Effector memory CD8-positive, alpha-beta T cell (primary cell): ENCODE data around the gene TTC28.

Experiments used
- ATAC-seq: fragments of 150-1000 bp; cut with Tn5 transposase; replicated peaks from 2 replicates; pipeline ENCODE4 v1.10.0; 2021; ENCODE audit warnings: mild to moderate bottlenecking, moderate library complexity
- DNase-seq, 3 experiments: peaks; one replicate each; pipeline ENCODE4 v3.0.0; 2021
- H3K27ac Mint-ChIP-seq, 2 donors: one replicate each; pipeline ENCODE4 v1.8.0; 2022; ENCODE audit warnings: mild to moderate bottlenecking in 2 of 2, mixed read lengths in 2 of 2, moderate library complexity in 2 of 2
- H3K27me3 Mint-ChIP-seq, 2 donors: one replicate each; pipeline ENCODE4 v1.8.0; 2022; ENCODE audit warnings: mixed read lengths in 2 of 2
- H3K36me3 Mint-ChIP-seq: one replicate; pipeline ENCODE4 v1.8.0; 2022; ENCODE audit warnings: mild to moderate bottlenecking, moderate library complexity, mixed read lengths; ENCODE audit not compliant: insufficient read depth
- H3K4me1 Mint-ChIP-seq, 2 donors: one replicate each; pipeline ENCODE4 v1.8.0; 2022; ENCODE audit warnings: low read depth in 2 of 2, mixed read lengths in 2 of 2
- H3K4me3 Mint-ChIP-seq, 2 donors: one replicate each; pipeline ENCODE4 v1.8.0; 2022; ENCODE audit warnings: mild to moderate bottlenecking in 2 of 2, mixed read lengths in 2 of 2, moderate library complexity in 2 of 2
- H3K9me3 Mint-ChIP-seq, 2 donors: one replicate each; pipeline ENCODE4 v1.8.0; 2022; ENCODE audit warnings: mixed read lengths in 2 of 2

Gene TTC28

DNA sequence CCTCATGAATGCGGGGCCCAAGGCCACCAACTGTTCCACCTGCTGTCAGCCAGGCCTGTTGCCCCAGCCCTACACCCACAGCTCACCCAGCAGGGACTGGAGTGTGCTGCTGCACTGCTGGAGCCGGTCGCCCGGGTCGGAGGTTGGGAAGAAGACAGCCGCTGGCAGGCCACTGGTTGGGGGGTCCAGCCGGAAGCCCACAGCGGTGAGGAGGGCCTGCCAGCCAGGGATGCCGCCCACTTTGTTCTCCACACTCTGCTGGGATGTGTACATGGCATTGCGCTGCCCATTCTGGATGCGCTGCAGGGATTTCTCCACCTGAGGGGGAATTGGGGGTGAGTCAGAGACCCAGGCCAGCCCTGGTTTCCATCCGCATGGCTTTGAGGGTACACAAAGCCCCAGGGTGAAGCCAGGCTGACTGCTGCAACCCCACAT lies 686.4 kb downstream of the TTC28 start:
- DNase-seq (no peak), ATAC-seq (no peak)
- H3K4me3 Mint-ChIP-seq, result no peak overlapping the region
- no peaks in the 10 kb centered on the region for H3K4me1 Mint-ChIP-seq
- no peaks in the 10 kb centered on the region for H3K9me3 Mint-ChIP-seq
- H3K36me3 Mint-ChIP-seq, result no peaks in the 10 kb centered on the region
- no peak overlapping the region for H3K27ac Mint-ChIP-seq
- H3K27me3 Mint-ChIP-seq, result no peaks in the 10 kb centered on the region

DNA sequence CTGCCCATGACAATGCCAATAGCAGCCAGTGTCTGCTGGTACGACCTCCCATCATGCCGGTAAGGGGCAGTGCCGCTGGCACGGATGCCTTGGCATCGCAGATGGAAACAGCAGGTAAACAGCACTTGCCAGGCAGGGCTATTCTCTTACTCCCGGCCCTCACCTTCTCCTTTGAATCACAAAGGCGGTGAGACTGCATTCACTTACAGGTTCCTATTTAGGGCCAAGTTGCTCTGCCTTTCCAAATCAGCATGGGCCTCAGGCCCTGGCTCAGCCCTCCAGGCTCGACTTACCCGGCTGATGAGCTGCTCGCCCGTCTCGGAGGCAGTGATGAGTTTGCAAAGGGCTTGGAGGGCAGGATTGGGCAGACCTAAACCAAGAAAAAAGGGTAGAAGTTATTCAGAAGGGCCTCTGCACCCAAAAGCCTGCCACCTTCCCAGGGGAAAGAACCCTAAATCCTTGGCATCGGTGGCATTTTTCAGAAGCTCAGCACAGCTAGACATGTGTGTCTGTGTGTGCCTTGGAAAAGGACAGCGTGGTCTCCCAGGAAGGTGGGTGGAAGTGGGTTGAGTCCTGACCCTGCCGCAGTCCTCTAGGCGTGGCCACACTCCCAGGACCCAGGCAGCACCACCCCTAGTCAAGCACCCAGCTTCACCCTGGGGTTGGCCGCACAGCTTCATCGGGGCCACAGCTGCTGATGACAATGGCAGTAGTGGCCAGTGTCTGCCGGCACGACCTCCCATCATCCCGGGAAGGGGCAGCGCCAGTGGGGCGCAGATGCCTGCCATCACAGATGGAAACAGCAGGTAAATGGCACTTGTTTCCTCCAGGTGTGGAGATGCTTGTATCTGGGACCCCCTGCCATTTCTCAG lies 687.1 kb downstream of the TTC28 start:
- no peaks in the 10 kb centered on the region for H3K36me3 Mint-ChIP-seq
- no peak overlapping the region for H3K4me3 Mint-ChIP-seq
- no peaks in the 10 kb centered on the region for H3K27me3 Mint-ChIP-seq
- peaks cover 0 to 1% of the 10 kb centered on the region in 2 donors for H3K4me1 Mint-ChIP-seq
- DNase-seq (no peak), ATAC-seq (no peak)
- H3K27ac Mint-ChIP-seq, result no peak overlapping the region
- H3K9me3 Mint-ChIP-seq, result no peaks in the 10 kb centered on the region

DNA sequence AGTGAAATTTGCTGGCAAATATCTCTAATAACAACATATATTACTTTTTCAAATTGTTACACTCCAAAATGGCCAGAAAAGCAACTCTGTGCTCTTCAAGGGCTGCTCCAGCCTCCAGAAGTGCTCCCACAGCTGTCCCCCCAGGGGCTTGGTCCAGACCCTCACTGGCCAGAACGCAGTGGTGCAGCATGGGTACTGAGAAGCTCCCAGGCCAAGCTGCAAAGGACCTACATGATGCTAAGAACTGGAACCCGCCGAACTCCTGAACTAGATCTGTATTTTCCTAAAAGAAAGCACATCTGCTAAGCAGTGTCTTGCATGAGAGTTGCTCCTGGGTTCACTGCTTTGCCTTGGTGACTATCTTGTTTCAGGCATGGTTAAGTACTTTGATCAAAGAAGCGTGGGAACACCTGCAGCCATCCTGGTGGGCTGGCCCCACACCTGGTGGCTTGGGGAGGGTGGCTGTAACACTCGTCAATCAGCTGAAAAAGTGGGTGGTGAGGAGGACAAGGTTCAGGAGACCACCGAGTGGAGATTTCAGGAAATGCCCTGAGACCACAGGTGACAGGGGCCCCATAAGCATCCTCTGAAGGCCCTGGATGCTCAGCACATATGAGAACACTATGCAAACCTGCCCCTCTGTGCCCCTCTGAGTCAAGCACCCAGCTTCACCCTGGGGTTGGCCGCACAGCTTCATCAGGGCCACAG lies 687.9 kb downstream of the TTC28 start:
- H3K27me3 Mint-ChIP-seq, result no peaks in the 10 kb centered on the region
- H3K36me3 Mint-ChIP-seq, result no peaks in the 10 kb centered on the region
- peaks cover 0 to 2% of the 10 kb centered on the region in 2 donors for H3K4me1 Mint-ChIP-seq
- no peak for DNase-seq
- H3K9me3 Mint-ChIP-seq, result no peaks in the 10 kb centered on the region
- ATAC-seq, result no peak
- no peak overlapping the region for H3K4me3 Mint-ChIP-seq
- H3K27ac Mint-ChIP-seq, result no peak overlapping the region

DNA sequence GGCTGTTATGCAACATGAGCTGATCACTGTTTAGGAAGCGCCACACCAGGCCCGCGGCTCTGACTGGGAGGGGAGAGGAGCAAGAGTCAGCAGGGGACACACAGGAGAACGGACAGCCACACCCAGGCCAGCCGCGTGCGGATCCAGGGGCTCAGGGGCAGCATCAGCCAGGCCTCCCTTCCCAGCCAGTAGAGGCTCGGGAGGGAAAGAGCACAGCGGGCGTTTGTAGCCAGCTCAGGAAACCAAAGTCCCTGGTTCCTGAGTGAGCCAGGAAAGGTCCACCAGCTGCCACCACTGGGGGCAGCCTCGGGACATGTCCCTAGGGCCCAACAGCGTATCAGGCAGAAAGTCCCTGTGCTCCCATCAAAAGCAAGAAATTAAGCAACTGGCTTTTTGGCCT lies 688.8 kb downstream of the TTC28 start:
- H3K27ac Mint-ChIP-seq, result no peak overlapping the region
- peaks cover 0 to 2% of the 10 kb centered on the region in 2 donors for H3K4me1 Mint-ChIP-seq
- H3K4me3 Mint-ChIP-seq, result no peak overlapping the region
- no peaks in the 10 kb centered on the region for H3K27me3 Mint-ChIP-seq
- ATAC-seq, result no peak
- no peak for DNase-seq
- no peaks in the 10 kb centered on the region for H3K36me3 Mint-ChIP-seq
- no peaks in the 10 kb centered on the region for H3K9me3 Mint-ChIP-seq

DNA sequence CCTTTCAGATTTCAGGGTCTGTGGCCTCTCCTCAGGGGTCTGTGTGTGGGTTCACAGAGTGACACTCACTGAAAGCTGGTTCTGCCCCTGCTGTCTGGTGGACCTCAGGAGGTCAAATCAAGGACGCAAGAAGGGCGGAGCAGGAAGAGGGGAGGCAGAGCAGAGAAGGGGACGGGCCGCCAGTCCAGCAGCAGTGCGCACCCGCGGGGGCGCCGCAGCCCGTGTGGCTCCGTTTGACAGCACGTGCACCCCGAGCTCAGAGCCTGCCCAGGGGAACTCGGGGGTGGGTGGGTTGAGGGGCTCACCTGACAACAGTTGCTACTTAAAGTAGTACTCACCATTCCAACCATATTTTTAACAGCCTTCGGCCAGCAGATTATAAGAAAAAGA lies 689.2 kb downstream of the TTC28 start:
- H3K36me3 Mint-ChIP-seq, result no peaks in the 10 kb centered on the region
- H3K9me3 Mint-ChIP-seq, result no peaks in the 10 kb centered on the region
- DNase-seq (no peak), ATAC-seq (no peak)
- H3K4me1 Mint-ChIP-seq, result peaks cover 0 to 2% of the 10 kb centered on the region in 2 donors
- no peaks in the 10 kb centered on the region for H3K27me3 Mint-ChIP-seq
- no peak overlapping the region for H3K27ac Mint-ChIP-seq
- no peak overlapping the region for H3K4me3 Mint-ChIP-seq

DNA sequence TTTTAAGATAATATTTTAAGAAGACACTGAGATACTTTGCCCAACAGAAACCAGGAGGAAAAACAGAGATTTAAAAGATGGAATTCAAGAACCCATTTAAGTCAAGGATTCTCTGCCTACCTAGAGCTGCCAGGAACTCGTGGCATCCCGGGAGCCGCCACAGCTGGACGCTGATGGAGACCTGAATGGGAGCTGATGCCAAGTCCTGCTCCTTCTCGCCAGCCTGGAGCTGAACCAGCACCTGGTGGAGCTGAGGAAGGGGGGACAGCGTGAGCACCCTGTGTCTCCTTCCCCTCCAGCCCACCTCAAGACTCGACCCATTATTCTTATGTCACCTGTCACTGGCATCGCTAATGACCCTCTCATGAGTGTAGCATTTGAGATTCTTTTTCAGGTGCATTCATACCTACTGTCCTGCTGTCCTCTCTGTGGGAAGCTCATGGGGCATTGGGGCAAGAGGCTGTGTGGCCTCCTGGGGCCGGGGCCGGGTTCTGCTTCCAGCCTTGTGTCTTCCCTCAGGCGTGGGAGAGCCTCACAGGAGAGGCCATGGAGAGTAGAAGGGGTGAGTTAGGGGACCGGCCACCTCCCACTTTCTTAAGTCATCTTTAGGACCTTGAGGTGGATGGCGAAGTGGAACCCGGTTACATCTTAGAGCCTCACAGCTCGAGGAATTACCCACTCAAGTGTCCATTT lies 689.7 kb downstream of the TTC28 start:
- no peak overlapping the region for H3K4me3 Mint-ChIP-seq
- no peaks in the 10 kb centered on the region for H3K9me3 Mint-ChIP-seq

DNA sequence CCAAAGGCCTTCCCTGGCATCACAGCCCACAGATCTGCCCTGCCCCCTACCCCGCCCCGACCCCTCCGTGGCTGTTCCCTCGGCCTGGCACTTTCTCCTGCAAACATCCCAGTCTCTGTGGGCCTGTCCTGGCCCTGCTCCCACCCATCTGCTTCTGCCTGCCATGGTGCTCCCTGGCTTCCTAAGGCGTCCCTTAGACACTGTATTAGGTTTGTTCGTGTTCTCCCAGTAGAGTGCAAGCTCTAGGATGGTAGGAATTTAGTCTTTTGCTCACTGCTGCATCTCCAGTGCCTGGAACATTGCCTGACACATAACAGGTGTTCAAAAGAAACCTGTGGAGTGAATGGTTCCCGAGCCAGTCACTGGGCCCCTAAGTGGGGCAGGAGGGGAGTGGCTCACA lies 690.9 kb downstream of the TTC28 start:
- no peaks in the 10 kb centered on the region for H3K36me3 Mint-ChIP-seq
- H3K9me3 Mint-ChIP-seq, result no peaks in the 10 kb centered on the region
- no peak for ATAC-seq
- peaks cover 0 to 2% of the 10 kb centered on the region in 2 donors for H3K4me1 Mint-ChIP-seq
- H3K27ac Mint-ChIP-seq, result peak overlapping the region in 1 of 2 donors; percentile 22
- no peak for DNase-seq
- H3K4me3 Mint-ChIP-seq, result no peak overlapping the region
- H3K27me3 Mint-ChIP-seq, result no peaks in the 10 kb centered on the region

More for the DNA sequence above, 689.7 kb downstream of the TTC28 start:
- H3K27me3 Mint-ChIP-seq, result no peaks in the 10 kb centered on the region
- H3K27ac Mint-ChIP-seq, result no peak overlapping the region
- no peaks in the 10 kb centered on the region for H3K36me3 Mint-ChIP-seq
- H3K4me1 Mint-ChIP-seq, result peaks cover 0 to 2% of the 10 kb centered on the region in 2 donors
- ATAC-seq (no peak), DNase-seq (no peak)

DNA sequence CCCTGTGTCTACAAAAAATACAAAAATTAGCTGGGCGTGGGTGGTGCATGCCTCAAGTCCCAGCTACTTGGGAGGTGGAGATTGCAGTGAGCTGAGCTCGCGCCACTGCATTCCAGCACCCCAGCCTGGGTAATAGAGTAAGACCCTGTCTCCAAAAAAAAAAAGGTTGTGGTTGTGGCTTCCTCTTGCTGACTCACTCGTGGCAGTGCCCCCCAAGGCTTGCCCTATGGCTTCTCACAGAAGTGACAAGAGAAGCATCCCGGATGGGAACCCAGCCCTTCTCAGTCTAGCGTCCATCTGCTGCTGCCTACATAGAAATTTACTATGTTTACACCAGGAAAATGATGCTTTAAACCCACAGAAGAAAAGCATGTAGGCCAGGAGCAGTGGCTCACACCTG lies 692.1 kb downstream of the TTC28 start:
- Mint-ChIP-seq H3K4me1 (peaks cover 0 to 2% of the 10 kb centered on the region in 2 donors), H3K27ac (peak overlapping the region in 1 of 2 donors; percentile 38), H3K36me3 (no peaks in the 10 kb centered on the region), H3K4me3 (no peak overlapping the region), H3K9me3 (no peaks in the 10 kb centered on the region), H3K27me3 (no peaks in the 10 kb centered on the region)
- ATAC-seq, result no peak
- DNase-seq, result no peak

DNA sequence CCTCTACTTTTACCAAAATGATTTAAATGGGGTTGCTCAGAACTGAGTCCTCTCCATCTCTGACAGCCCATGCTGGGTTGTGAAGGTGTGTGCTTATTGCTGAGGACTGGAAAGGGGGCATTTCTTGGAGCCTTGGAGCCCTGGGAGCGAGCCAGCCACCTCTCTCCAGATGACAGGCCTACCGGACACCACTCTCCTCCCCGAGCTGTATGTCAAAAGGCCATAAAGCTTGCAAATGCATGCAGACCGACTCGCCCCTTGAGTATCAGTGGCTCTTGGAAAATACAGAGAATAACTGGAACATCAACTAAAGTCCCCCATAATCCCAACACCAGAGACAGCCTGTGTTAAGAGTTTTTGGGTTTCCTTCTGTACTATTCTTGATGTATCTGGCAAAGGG lies 692.7 kb downstream of the TTC28 start:
- peak overlapping the region in 1 of 2 donors; percentile 38 for H3K27ac Mint-ChIP-seq
- DNase-seq (no peak), ATAC-seq (no peak)
- H3K9me3 Mint-ChIP-seq, result no peaks in the 10 kb centered on the region
- H3K36me3 Mint-ChIP-seq, result no peaks in the 10 kb centered on the region
- H3K4me1 Mint-ChIP-seq, result peaks cover 0 to 2% of the 10 kb centered on the region in 2 donors
- no peak overlapping the region for H3K4me3 Mint-ChIP-seq
- no peaks in the 10 kb centered on the region for H3K27me3 Mint-ChIP-seq

DNA sequence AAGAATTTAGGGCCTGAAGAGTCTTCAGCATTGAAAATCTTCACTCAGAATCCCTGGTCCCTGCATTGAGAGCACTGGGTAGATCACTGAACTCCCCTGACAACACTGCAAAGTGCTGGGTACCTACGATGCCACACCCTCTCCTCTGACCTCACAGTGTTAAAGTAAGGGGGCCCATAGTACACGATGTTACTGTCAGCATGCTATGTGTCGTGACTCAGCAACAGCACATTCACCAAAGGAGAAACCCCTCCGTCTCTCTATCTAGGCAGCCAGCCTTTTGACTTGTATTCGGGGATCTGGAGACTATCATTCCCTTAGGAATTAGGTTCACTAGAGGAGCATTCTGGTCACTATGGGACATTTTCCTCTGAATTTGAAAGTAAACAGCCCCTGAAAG lies 693.2 kb downstream of the TTC28 start:
- H3K27ac Mint-ChIP-seq, result no peak overlapping the region
- peaks cover 0 to 2% of the 10 kb centered on the region in 2 donors for H3K4me1 Mint-ChIP-seq
- DNase-seq (no peak), ATAC-seq (no peak)
- H3K9me3 Mint-ChIP-seq, result no peaks in the 10 kb centered on the region
- H3K27me3 Mint-ChIP-seq, result no peaks in the 10 kb centered on the region
- no peak overlapping the region for H3K4me3 Mint-ChIP-seq
- no peaks in the 10 kb centered on the region for H3K36me3 Mint-ChIP-seq

DNA sequence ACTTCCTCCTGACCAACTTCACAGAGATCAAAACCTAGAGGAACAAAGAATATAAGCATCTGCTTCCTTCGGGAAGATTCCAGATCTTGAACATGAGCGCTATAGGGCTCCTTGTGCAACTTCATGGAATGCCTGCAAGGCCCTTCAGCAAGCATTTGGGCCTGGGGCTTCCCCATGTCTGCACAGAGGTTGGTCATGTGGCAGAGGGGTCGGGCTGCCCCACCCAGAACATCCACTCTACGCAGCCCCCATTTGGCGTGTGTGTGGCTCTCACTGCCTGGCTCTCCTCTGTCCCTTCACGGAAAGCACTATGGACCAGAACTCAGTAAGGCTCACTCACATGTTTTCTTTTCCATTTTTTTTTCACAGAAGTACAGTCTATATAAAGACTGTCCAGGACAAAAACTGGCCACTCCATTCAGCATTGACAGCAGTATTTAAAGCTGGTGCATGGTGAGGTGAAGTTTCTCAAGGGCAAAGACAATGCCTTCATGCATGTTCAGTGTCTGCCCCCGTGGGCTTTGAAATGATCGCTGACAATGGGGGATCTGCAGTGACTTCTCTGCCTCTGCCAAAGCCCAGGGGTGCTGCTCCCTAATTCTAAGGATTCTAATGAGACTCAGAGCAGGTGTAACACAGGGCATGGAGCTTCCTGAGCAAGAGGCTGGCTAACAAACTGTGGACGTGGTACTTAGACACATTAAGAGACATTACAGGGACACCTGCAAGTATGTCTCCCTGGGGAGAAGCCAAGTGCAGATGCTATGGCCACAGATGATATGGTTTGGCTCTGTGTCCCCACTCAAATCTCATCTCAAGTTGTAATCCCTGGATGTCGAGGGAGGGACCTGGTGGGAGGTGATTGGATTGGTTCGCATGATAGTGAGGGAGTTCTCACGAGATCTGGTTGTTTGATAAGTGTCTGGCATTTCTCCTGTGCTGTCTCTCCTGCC lies 694.0 kb downstream of the TTC28 start:
- no peak overlapping the region for H3K4me3 Mint-ChIP-seq

DNA sequence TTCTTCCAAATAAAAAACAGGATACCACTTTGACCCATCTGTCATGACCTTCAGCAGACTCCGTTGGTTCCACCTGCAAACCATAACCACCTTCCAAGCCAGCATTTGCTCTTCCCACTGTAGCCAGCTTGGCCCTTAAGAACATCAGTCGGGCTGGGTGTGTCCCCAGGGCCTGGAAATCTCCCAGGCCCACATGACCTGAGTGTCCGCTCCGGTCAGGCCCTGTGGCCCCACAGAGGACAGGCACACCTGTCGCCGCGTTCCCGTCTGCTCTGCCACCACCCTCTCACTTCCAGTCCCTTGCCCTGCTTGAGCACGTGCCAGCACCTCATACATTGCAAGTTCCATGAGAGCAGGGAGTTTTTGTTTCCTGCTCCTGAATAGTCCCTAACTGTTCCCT lies 694.9 kb downstream of the TTC28 start:
- Mint-ChIP-seq H3K4me1 (peaks cover 0 to 2% of the 10 kb centered on the region in 2 donors), H3K9me3 (no peaks in the 10 kb centered on the region), H3K27ac (no peak overlapping the region), H3K36me3 (no peaks in the 10 kb centered on the region), H3K27me3 (no peaks in the 10 kb centered on the region), H3K4me3 (no peak overlapping the region)
- ATAC-seq, result no peak
- DNase-seq, result no peak

More for the DNA sequence above, 694.0 kb downstream of the TTC28 start:
- no peak overlapping the region for H3K27ac Mint-ChIP-seq
- no peak for ATAC-seq
- no peaks in the 10 kb centered on the region for H3K36me3 Mint-ChIP-seq
- H3K27me3 Mint-ChIP-seq, result no peaks in the 10 kb centered on the region
- H3K9me3 Mint-ChIP-seq, result no peaks in the 10 kb centered on the region
- H3K4me1 Mint-ChIP-seq, result peaks cover 0 to 2% of the 10 kb centered on the region in 2 donors
- no peak for DNase-seq
